ENCODE results near the gene GALNTL6.
"Not testable (repeated sequence)": the region's sequence is repeated elsewhere in the genome, so short reads cannot be mapped to it uniquely, and the experiment has no call there.

The GALNTL6 gene

DNA sequence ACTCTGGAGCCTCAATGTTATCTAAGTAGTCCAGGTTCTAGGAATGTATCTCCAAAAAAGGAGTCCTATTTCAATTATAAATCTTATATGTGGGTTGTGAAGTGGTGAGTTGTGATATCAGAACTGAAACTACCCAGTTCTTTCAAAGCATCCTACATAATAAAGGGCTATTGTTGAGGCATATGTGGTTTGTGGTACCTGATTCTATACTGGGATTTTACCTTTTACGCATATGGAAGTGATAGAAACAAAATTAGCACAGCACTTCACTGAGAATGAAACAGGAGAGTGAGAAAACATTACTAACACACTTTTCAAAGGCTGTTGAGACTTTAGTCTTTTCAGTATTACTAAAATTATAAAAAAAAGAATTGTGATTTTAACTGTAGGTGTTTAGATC, 937.7 kb downstream of the GALNTL6 start:
- no peak for DNase-seq (ENCODE audit: low read depth)

- no peak for DNase-seq (ENCODE audit: low read depth)
Measured at GRCh38 chr4:172751550-172751949, 938.3 kb downstream of the GALNTL6 start.

GRCh38 chr4:172758586-172759340, 945.6 kb downstream of the GALNTL6 start:
- peak; percentile 90 for DNase-seq (ENCODE audit: low read depth)

GRCh38 chr4:172760512-172760911, 947.3 kb downstream of the GALNTL6 start:
- no peak for DNase-seq (ENCODE audit: low read depth)

DNA sequence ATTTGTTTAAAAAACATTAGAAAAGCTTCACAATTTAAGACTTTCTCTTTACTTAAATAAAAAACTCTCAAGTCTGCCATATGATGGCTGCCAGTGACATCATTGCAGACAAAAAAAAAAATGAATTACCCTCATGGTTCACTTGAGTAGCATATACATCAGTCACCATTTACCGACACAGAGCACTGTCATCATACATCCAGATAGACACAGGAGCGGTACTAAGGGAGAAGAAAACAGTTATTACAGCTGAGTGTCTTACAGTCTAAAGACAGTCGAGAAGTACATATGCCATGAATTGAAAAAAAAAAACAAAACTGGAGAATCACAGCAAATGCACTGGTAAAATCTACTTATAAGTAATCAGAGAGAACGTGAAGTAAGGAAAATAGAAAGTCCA, 949.7 kb downstream of the GALNTL6 start:
- DNase-seq (ENCODE audit: low read depth), result no peak

- DNase-seq (ENCODE audit: low read depth), result no peak
Measured at GRCh38 chr4:172770787-172771186, 957.6 kb downstream of the GALNTL6 start.

- DNase-seq (ENCODE audit: low read depth), result no peak
Measured at GRCh38 chr4:172772781-172773180, 959.6 kb downstream of the GALNTL6 start.

DNA sequence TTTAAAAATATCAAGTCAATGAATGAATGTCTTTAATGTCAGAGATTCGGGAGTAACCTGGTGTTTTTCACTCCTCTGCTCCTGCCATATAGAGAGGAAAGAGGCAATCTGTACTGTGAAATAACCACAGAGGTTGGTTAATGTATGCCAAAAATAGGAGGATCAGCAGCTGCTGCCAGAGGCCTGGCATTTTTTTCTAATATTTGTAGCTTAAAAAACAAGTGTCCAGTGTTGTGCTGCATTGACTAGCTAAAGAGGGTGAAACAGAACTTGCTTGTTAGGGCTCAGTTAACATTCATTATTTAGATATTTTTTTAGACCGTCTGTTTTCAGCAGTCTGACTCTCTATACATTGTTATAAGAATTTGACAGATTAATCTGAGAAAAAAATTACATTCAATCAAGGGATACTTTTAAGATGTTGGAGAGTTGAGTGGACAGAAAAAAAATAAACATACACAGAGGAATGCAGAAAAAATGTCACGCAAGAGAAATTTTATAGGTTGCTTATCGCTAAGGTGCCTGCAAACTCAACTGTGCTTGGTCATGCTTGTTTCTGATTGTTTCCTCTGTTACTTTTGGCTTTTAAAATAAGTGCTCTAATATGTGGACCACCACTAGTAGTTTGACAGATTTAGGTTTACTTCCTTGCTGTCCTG, 963.1 kb downstream of the GALNTL6 start:
- no peak for DNase-seq (ENCODE audit: low read depth)

GRCh38 chr4:172777729-172778431, 964.7 kb downstream of the GALNTL6 start:
- DNase-seq (ENCODE audit: low read depth), result no peak

GRCh38 chr4:172778583-172778982, 965.4 kb downstream of the GALNTL6 start:
- no peak for DNase-seq (ENCODE audit: low read depth)

GRCh38 chr4:172780566-172781081, 967.4 kb downstream of the GALNTL6 start:
- no peak for DNase-seq (ENCODE audit: low read depth)

GRCh38 chr4:172785613-172786012, 972.4 kb downstream of the GALNTL6 start:
- DNase-seq (ENCODE audit: low read depth), result peak; percentile 3

DNA sequence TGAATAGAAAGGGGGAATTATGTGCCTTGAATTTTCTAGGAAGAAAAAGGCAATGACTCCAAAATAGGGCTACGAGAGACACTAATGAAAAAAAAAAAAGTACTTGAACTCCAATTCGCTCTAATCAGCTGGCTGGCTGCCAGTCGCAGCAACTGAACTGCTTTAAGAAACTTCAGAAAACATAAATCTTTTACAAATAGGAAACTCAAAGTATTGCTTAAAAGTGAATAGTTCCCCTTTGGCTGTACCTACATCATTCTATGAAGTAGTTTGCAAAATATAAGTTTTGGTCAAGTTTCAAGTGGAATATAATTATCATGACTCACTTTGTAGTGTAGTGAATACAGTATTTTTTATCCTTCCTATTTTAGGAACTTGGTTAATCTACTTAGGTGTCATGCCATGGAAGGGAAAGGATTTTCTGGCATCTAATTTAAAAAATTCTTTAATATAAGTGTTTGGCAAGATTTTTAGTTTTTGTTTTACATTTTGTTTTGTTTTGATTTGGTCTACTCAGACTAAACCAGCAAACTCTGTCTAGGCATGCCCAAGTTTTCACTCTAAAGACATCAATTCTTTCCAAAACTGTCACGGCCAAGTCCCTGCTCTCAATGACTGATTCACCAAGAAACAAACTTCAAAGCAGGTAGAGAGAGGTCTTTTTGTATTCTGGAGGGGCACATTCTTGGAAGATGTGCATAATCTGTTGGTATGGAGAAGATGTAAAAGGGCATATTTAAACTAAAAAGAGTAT, 973.0 kb downstream of the GALNTL6 start:
- DNase-seq (ENCODE audit: low read depth), result peak; percentile 9

DNA sequence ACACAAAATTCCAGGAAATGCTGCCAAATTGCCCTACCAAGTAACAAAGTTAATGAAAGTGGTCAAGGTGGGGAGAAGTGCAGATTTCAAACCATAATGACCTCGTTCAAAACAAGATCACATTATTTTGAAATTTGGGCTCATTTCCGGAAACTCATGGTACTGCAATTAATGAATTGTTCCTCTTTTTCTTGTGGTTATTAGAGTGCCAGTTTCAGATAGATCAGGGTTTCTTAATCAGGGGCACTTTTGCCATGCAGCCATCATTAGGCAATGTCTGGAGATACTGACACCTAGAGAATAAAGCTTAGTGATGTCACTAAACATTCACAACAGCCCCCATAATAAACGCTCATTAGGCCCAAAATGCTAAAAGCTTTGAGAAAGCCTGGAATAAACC, 973.9 kb downstream of the GALNTL6 start:
- DNase-seq (ENCODE audit: low read depth), result no peak

DNA sequence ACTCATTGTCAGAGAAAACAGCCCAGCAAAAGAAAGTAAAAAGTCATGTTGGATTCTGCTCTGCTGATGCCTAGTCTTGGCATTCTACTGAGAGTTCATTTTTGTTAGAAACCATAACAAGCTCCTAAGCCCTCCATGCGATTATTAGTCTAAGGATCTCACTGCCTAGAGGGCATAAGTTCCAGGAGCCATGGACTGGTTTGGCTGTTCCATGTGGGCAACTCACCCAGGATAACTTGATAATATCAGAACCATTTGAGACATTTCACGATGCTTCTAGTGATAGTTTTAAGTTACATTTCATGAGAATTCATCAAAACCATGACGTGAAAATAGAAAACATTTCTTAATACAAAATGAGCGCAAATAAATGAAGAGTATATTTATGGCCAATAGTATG, 978.6 kb downstream of the GALNTL6 start:
- DNase-seq (ENCODE audit: low read depth), result no peak

DNA sequence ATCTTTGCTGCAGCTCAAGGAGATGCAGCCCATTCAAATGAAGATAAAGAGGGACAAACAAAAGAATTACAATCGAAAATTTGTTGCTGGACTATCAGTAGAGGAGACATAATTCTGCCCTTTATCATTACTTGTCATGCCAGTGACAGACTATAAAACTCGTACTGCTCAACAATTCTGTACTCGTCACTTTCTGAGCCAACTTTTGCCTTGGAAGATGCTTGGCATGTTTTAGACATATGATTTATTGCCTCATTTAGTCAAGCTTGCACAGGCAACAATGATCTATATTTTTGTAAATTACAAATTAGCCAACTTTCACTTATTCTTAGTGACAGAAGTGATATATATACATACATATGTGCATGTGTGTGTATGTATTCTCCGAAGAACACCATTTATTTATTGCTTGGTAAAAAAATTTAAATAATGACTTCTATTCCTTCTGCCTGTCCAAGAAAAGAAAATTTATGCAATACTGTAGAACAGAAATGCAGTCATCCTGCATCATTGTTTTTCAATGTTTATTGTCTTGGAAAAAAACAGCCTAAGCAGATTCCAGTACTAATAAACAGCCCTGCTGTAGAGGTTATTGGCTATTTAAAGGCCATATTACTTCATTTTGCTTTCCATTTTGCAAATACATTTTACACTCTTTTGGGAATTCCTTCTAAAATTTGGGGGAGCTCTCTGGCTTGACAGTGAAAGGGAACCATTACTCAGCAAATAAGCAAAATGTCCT, 980.5 kb downstream of the GALNTL6 start:
- no peak for DNase-seq (ENCODE audit: low read depth)

GRCh38 chr4:172794307-172794703, 981.1 kb downstream of the GALNTL6 start:
- no peak for DNase-seq (ENCODE audit: low read depth)

DNA sequence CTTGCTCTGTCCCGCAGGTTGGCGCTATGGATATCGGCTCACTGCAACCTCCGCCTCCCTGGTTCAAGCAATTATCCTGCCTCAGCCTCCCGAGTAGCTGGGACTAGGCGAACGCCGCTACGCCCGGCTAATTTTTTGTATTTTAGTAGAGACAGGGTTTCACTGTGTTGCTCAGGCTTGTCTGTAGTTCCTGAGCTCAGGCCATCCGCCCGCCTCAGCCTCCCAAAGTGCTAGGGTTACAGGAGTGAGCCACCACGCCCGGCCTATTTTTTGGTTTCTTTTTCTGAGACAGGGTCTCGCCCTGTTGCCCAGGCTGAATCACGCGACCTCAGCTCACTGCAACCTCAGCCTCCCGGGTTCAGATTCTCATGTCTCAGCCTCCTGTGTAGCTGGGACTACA, 984.1 kb downstream of the GALNTL6 start:
- DNase-seq (ENCODE audit: low read depth), result not testable (repeated sequence)

GRCh38 chr4:172802032-172802431, 988.8 kb downstream of the GALNTL6 start:
- DNase-seq (ENCODE audit: low read depth), result no peak

GRCh38 chr4:172806841-172807240, 993.6 kb downstream of the GALNTL6 start:
- no peak for DNase-seq (ENCODE audit: low read depth)

GRCh38 chr4:172808196-172808595, 995.0 kb downstream of the GALNTL6 start:
- DNase-seq (ENCODE audit: low read depth), result no peak
